ENCODE results near the gene COQ8A.
A peak's percentile ranks its signal among the peaks of the same experiment; 100 is the strongest.

Gene COQ8A

GRCh38 chr1:226940029-226940805 lies at the start of gene COQ8A:
TSS of gene COQ8A (plus strand) at chr1:226940294. CDS start at chr1:226961386, 21,092 bp downstream.
- peak; percentile 97 to 99 for DNase-seq (ENCODE audit: low read depth in 2 of 2)

GRCh38 chr1:226890331-226891108 lies 49.6 kb upstream of the COQ8A start:
- no peak for DNase-seq (ENCODE audit: low read depth in 2 of 2)

GRCh38 chr1:226891346-226891745 lies 48.7 kb upstream of the COQ8A start:
- no peak for DNase-seq (ENCODE audit: low read depth in 2 of 2)

- DNase-seq (ENCODE audit: low read depth in 2 of 2): no peak
These were observed 48.1 kb upstream of the COQ8A start for GRCh38 chr1:226891846-226892523.

GRCh38 chr1:226892524-226892875 lies 47.6 kb upstream of the COQ8A start:
- no peak for DNase-seq (ENCODE audit: low read depth in 2 of 2)

GRCh38 chr1:226893936-226894335 lies 46.2 kb upstream of the COQ8A start:
- DNase-seq (ENCODE audit: low read depth in 2 of 2): no peak

GRCh38 chr1:226894826-226895225 lies 45.3 kb upstream of the COQ8A start:
- no peak for DNase-seq (ENCODE audit: low read depth in 2 of 2)

- DNase-seq (ENCODE audit: low read depth in 2 of 2): no peak
These were observed 44.5 kb upstream of the COQ8A start for GRCh38 chr1:226895644-226896043.

GRCh38 chr1:226898246-226898645 lies 41.8 kb upstream of the COQ8A start:
- DNase-seq (ENCODE audit: low read depth in 2 of 2): no peak

- no peak for DNase-seq (ENCODE audit: low read depth in 2 of 2)
These were observed 38.7 kb upstream of the COQ8A start for GRCh38 chr1:226901421-226901820.

- no peak for DNase-seq (ENCODE audit: low read depth in 2 of 2)
These were observed 37.5 kb upstream of the COQ8A start for GRCh38 chr1:226902601-226903000.

- no peak for DNase-seq (ENCODE audit: low read depth in 2 of 2)
These were observed 36.0 kb upstream of the COQ8A start for GRCh38 chr1:226903819-226904716.

GRCh38 chr1:226904772-226905171 lies 35.3 kb upstream of the COQ8A start:
- DNase-seq (ENCODE audit: low read depth in 2 of 2): no peak

- DNase-seq (ENCODE audit: low read depth in 2 of 2): no peak
These were observed 31.7 kb upstream of the COQ8A start for GRCh38 chr1:226908419-226908818.

GRCh38 chr1:226908913-226909312 lies 31.2 kb upstream of the COQ8A start:
- no peak for DNase-seq (ENCODE audit: low read depth in 2 of 2)

- peak; percentile 12 to 28 for DNase-seq (ENCODE audit: low read depth in 2 of 2)
These were observed 27.4 kb upstream of the COQ8A start for GRCh38 chr1:226912587-226913176.

- DNase-seq (ENCODE audit: low read depth in 2 of 2): no peak
These were observed 24.5 kb upstream of the COQ8A start for GRCh38 chr1:226915672-226915995.

GRCh38 chr1:226916497-226916896 lies 23.6 kb upstream of the COQ8A start:
- DNase-seq (ENCODE audit: low read depth in 2 of 2): no peak

- no peak for DNase-seq (ENCODE audit: low read depth in 2 of 2)
These were observed 20.5 kb upstream of the COQ8A start for GRCh38 chr1:226919587-226919986.

GRCh38 chr1:226919995-226920394 lies 20.1 kb upstream of the COQ8A start:
- DNase-seq (ENCODE audit: low read depth in 2 of 2): no peak

GRCh38 chr1:226920446-226920894 lies 19.6 kb upstream of the COQ8A start:
- DNase-seq (ENCODE audit: low read depth in 2 of 2): no peak

All from stimulated activated CD8-positive, alpha-beta memory T cell treated with anti-CD3 and anti-CD28 coated beads, Interleukin-2, amount 100 ng/mL, for 48 hours (primary cell).